Skeletal muscle satellite cell (primary cell): ENCODE data around the gene MTO1.

Experiments used
- H3K27me3 ChIP-seq: 2 replicates; pipeline ENCODE4 v1.7.0; 2013; ENCODE audit warnings: low read length; ENCODE audit not compliant: control insufficient read depth, insufficient read depth
- H3K36me3 ChIP-seq: 2 replicates; pipeline ENCODE4 v1.7.0; 2013; ENCODE audit warnings: mild to moderate bottlenecking, control low read depth, low read length; ENCODE audit not compliant: insufficient read depth
- H3K4me1 ChIP-seq: 2 replicates; pipeline ENCODE4 v1.7.0; 2013; ENCODE audit warnings: low read length; ENCODE audit not compliant: control insufficient read depth, insufficient read depth
- H3K4me2 ChIP-seq: 2 replicates; pipeline ENCODE4 v1.7.0; 2013; ENCODE audit warnings: mild to moderate bottlenecking, low read length
- H3K4me3 ChIP-seq: 2 replicates; pipeline ENCODE4 v1.7.0; 2013; ENCODE audit warnings: low read length
- H3K9ac ChIP-seq: 2 replicates; pipeline ENCODE4 v1.7.0; 2013; ENCODE audit warnings: mild to moderate bottlenecking, low read depth, low read length, moderate library complexity
- H3K9me3 ChIP-seq: replicated peaks from 2 replicates; pipeline ENCODE4 v1.7.0; 2013; ENCODE audit warnings: mild to moderate bottlenecking, control low read depth, low read length

MTO1 gene

DNA sequence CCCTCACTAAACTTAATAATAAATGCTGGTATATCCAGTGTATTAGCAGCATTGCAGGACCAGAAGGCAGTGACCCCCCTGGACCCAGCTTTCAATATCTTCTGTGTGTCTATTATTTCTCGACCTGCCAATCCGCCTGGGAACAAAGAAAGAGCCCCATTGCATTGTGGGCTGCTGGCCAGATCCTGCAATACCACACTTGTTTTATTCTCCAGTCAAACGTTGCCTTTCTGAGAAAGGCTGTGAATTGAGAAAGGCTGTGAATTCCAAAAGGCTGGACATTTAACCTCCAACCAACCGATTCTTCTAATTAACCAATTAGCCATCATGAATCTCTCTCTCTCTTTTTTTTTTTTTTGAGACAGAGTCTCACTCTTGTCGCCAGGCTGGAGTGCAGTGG lies 1.5 kb upstream of the MTO1 start:
- Histone ChIP-seq H3K27me3 (no peaks in the 10 kb centered on the region), H3K4me2 (no peak overlapping the region), H3K36me3 (no peaks in the 10 kb centered on the region), H3K4me3 (no peak overlapping the region), H3K9ac (no peak overlapping the region), H3K9me3 (no peaks in the 10 kb centered on the region), H3K4me1 (peaks cover 3% of the 10 kb centered on the region)

DNA sequence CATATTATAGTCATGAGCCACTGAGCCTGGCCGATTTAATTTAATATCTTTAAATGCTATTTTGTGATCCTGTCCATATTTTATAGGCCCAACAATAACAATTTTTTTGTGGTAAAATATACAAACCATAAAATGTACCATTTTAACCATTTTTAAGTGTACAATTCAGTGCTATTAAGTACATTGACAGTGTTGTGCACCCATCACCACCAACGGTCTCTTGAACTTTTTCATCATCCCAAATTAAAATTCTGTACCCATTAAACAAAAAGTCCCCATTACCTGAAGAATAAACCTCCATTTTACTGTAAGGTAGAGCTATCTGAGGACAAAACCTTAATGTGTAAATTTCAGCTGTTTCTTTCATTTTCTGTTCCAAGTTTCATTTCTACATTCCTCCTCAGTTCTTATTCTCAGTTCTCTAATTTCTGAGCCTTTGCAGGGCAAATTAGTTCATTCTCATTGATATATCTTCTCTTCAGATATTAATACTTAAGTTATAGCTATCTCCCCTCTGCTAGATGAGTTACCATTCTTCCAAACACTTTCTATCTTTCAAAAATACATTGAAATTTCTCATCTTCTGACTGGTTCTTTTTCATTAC lies 10.3 kb downstream of the MTO1 start:
- H3K9ac ChIP-seq = no peak overlapping the region
- H3K4me3 ChIP-seq = no peak overlapping the region
- H3K4me1 ChIP-seq = no peaks in the 10 kb centered on the region
- no peaks in the 10 kb centered on the region for H3K9me3 ChIP-seq
- peaks cover 38% of the 10 kb centered on the region for H3K36me3 ChIP-seq
- H3K27me3 ChIP-seq = no peaks in the 10 kb centered on the region
- H3K4me2 ChIP-seq = no peak overlapping the region

DNA sequence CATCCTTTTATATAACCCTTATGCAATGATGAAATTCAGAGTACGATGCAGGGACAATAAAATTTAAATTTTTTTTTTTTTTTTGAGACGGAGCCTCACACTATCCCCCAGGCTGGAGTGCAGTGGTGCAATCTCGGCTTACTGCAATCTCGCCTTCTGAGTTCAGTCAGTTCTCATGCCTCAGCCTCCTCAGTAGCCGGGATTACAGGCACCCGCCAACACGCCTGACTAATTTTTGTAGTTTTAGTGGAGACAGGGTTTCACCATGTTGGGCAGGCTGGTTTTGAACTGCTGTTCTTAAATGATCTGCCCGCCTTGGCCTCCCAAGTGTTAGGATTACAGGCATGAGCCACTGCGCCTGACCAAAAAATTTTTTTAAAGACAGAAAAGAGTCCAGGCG lies 15.2 kb downstream of the MTO1 start:
- Histone ChIP-seq H3K4me3 (no peak overlapping the region), H3K9me3 (no peaks in the 10 kb centered on the region), H3K4me2 (no peak overlapping the region), H3K36me3 (peaks cover 28% of the 10 kb centered on the region), H3K27me3 (no peaks in the 10 kb centered on the region), H3K4me1 (no peaks in the 10 kb centered on the region), H3K9ac (no peak overlapping the region)

DNA sequence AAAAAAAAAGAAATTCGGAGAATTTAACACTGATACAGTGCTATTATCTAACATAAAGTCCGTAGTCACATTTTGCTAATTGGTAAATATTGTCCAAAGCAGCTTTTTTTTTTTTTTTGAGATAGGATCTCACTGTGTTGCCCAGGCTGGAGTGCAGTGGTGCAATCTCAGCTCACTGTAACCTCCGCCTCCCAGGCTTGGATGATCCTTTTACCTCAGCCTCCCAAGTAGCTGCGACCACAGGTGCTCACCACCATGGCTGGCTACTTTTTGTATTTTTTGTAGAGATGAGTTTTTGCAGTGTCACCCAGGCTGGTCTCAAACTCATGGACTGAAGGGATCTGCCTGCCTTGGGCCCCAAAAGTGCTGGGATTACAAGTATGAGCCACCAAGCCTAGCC lies 15.9 kb downstream of the MTO1 start:
- Histone ChIP-seq H3K4me2 (no peak overlapping the region), H3K36me3 (peaks cover 28% of the 10 kb centered on the region), H3K27me3 (no peaks in the 10 kb centered on the region), H3K4me1 (no peaks in the 10 kb centered on the region), H3K9ac (no peak overlapping the region), H3K4me3 (no peak overlapping the region), H3K9me3 (no peaks in the 10 kb centered on the region)

DNA sequence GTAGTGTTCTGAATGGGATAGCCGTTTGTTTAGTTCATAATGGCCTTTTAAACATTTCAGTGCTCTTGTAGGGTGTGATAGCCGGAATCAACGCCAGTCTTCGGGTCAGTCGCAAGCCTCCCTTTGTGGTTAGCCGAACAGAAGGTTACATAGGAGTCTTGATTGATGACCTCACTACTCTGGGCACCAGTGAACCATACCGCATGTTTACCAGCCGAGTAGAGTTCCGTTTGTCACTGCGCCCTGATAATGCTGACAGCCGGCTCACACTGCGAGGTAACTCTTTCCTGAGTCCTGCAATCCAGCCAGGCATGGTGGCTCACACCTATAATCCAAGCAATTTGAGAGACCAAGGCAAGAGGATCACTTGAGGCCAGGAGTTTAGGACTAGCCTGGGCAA lies 20.4 kb downstream of the MTO1 start:
- Histone ChIP-seq H3K9ac (no peak overlapping the region), H3K36me3 (peaks cover 33% of the 10 kb centered on the region), H3K4me2 (no peak overlapping the region), H3K27me3 (no peaks in the 10 kb centered on the region), H3K4me1 (no peaks in the 10 kb centered on the region), H3K9me3 (no peaks in the 10 kb centered on the region), H3K4me3 (no peak overlapping the region)

DNA sequence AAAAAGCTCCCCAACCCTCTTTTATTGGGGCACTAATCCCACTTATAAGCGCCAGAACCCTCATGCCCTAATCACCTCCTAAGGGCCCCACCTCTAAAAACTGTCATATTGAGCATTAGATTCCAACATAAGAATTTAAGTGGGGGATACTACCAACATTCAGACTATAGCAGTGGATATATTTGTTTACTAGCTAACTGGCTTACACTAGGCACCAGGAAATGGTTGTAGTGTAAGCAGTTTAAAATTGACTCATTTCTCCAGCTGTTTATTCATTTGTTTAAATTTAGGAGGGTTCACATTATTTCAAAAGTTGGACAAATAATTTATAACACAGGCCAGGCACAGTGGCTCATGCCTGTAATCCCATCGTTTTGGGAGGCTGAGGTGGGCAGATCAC lies 22.9 kb downstream of the MTO1 start:
- H3K36me3 ChIP-seq = peaks cover 47% of the 10 kb centered on the region
- no peaks in the 10 kb centered on the region for H3K27me3 ChIP-seq
- no peak overlapping the region for H3K9ac ChIP-seq
- no peak overlapping the region for H3K4me2 ChIP-seq
- no peaks in the 10 kb centered on the region for H3K9me3 ChIP-seq
- no peaks in the 10 kb centered on the region for H3K4me1 ChIP-seq
- no peak overlapping the region for H3K4me3 ChIP-seq

DNA sequence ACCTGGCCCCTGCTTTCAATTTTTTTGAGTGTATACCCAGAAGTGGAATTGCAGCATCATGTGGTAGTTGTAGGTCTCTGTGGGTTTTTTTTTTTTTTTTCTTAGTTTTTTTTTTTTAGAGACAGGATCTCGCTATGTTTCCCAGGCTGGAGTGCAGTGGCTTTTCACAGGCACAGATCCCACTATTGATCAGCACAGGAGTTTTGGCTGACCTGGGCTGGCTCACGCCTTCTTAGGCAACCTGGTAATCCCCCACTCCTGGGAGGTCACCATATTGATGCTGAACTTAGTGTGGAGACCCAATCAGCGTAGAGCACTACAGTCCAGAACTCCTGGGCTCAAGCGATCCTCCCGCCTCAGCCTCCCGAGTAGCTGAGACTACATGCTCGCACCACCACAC lies 25.9 kb downstream of the MTO1 start:
- Histone ChIP-seq H3K36me3 (peaks cover 45% of the 10 kb centered on the region), H3K4me2 (no peak overlapping the region), H3K9ac (no peak overlapping the region), H3K4me3 (no peak overlapping the region), H3K4me1 (no peaks in the 10 kb centered on the region), H3K27me3 (no peaks in the 10 kb centered on the region), H3K9me3 (no peaks in the 10 kb centered on the region)

DNA sequence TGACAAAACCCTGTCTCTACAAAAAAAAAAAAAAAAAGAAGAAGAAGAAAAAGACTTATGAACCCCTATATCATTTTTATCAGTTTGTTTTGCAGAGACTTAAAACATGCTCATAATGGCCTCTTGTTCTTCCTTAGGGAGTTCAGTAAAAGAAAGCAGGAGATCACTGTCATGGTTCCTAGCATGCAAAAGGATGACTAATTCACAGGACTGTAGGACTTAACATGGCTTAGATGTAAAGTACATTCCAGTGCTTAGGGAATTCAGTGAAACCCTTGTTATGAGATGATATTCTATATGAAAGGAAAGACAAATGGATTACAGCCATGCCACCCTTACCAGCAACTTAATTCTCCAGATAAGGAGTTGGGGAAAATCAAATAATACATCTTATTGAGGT lies 29.8 kb downstream of the MTO1 start:
- Histone ChIP-seq H3K9ac (no peak overlapping the region), H3K9me3 (no peaks in the 10 kb centered on the region), H3K27me3 (no peaks in the 10 kb centered on the region), H3K4me2 (no peak overlapping the region), H3K4me1 (no peaks in the 10 kb centered on the region), H3K36me3 (peaks cover 39% of the 10 kb centered on the region), H3K4me3 (no peak overlapping the region)

DNA sequence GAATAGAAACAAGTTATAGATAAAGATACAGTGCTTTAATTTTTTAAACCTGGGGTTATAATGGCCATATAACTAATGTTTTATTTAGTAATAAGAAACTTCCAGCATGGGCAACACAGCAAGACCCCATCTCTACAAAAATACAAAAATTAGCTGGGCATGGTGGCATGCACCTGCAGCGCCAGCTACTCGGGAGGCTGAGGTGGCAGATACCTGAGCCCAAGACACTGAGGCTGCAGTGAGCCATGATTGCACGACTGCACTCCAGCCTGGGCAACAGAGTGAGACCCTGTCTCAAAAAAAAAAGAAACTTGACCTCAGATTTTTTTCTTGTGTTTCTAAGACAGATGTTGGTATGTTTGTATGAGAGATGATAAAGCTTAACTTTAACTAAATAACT lies 36.4 kb downstream of the MTO1 start:
- Histone ChIP-seq H3K36me3 (peaks cover 44% of the 10 kb centered on the region), H3K4me2 (no peak overlapping the region), H3K9ac (no peak overlapping the region), H3K4me3 (no peak overlapping the region), H3K27me3 (no peaks in the 10 kb centered on the region), H3K4me1 (no peaks in the 10 kb centered on the region), H3K9me3 (no peaks in the 10 kb centered on the region)

DNA sequence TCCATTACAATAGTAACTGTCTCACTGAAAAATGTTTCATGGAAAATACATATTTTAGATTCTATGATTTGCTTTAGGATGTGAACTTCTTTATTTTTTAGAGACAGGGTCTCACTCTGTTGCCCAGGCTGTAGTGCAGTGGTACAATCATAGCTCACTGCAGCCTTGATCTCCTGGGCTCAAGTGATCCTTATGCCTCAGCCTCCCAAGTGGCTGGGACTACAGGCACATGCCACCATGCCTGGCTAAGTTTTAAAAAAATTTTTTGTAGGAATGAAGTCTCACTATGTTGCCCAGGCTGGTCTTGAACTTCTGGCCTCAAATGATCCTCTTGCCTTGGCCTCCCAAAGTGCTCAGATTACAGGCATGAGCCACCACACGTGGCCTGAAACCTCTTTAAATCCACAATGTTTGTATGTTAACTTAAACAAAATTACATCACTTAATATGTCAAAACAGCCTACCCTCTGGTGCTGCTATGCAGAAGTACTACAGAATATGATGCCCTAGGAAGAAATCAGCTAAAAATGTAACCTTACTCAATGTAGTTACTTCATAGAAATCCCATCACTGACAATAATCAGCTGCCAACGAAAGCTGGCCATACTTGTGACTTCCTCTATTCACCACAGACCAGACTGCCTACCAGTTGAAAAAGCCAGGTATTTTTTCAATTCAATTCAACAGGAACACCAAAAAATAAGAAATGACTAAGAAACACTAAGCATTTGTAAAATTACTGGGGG lies 41.7 kb downstream of the MTO1 start:
- no peaks in the 10 kb centered on the region for H3K4me1 ChIP-seq
- no peak overlapping the region for H3K4me3 ChIP-seq
- no peak overlapping the region for H3K9ac ChIP-seq
- no peaks in the 10 kb centered on the region for H3K27me3 ChIP-seq
- H3K4me2 ChIP-seq = no peak overlapping the region
- H3K36me3 ChIP-seq = peaks cover 39% of the 10 kb centered on the region
- no peaks in the 10 kb centered on the region for H3K9me3 ChIP-seq

DNA sequence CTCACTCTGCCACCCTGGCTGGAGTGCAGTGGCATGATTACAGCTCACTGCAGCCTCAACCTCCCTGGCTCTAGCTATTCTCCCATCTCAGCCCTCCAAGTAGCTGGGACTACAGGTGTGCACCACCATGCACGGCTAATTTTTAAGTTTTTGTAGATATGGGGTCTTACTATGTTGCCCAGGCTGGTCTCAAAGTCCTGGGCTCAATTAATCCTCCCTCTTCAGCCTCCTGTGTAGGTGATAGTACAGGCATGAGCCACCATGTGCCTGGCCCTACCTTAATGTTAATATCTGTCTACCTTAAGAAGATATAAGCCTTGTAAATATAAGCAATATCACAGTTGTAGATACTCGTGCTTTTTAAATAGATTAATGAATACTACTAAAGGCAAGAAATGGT lies 42.6 kb downstream of the MTO1 start:
- Histone ChIP-seq H3K4me3 (no peak overlapping the region), H3K36me3 (peaks cover 36% of the 10 kb centered on the region), H3K4me2 (no peak overlapping the region)

DNA sequence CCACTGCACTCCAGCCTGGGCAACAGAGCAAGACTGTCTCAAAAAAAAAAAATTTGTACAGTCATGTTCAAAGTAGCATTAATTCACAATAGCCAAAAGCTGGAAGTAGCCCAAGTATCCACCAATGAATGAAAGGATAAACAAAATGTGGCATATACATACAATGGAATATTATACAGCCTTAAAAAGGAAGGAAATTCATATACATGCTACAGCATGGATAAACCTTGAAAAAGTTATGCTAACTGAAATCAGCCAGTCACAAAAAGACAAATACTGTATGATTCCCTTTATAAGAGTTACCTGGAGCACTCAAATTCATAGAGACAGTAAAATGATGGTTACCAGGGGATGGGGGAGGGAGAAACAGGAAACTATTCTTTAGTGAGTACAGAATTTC lies 43.6 kb downstream of the MTO1 start:
- H3K27me3 ChIP-seq = no peaks in the 10 kb centered on the region
- no peak overlapping the region for H3K9ac ChIP-seq
- no peaks in the 10 kb centered on the region for H3K4me1 ChIP-seq
- no peak overlapping the region for H3K4me3 ChIP-seq
- H3K9me3 ChIP-seq = no peaks in the 10 kb centered on the region
- H3K4me2 ChIP-seq = no peak overlapping the region
- H3K36me3 ChIP-seq = peaks cover 30% of the 10 kb centered on the region

More for the DNA sequence above, 42.6 kb downstream of the MTO1 start:
- H3K9me3 ChIP-seq = no peaks in the 10 kb centered on the region
- no peak overlapping the region for H3K9ac ChIP-seq
- no peaks in the 10 kb centered on the region for H3K27me3 ChIP-seq
- no peaks in the 10 kb centered on the region for H3K4me1 ChIP-seq
